Uterus (tissue), 2 donors: ENCODE results near the gene MAP3K12.

Experiments
- CTCF ChIP-seq, 4 experiments: fragments of 200-600 bp in 2 of 4; fragments of 450-650 bp in 2 of 4; sonication (generic) in 2 of 4; IDR thresholded peaks; one replicate each; pipeline ENCODE4 v1.5.1; 2016 to 2019; ENCODE audit warnings: antibody characterized with exemption in 4 of 4, mild to moderate bottlenecking in 2 of 4, moderate library complexity in 1 of 4
- POLR2A ChIP-seq, 2 donors: fragments of 450-650 bp; IDR thresholded peaks; one replicate each; pipeline ENCODE4 v1.6.1; 2016; ENCODE audit warnings: antibody characterized with exemption in 2 of 2, mild to moderate bottlenecking in 1 of 2, moderate library complexity in 1 of 2

- TF ChIP-seq CTCF (IDR thresholded peaks at IDR 0.05) (no peak), POLR2A (IDR thresholded peaks at IDR 0.05) (no peak)
These were observed 40.2 kb downstream of the MAP3K12 start for GRCh38 chr12:53459097-53459496.
